Mucosa of gallbladder (tissue), 1 donor: ENCODE results near the gene UNC45A. TPM values are rescaled to one million over a fixed set of nuclear protein-coding genes. Genes with fewer than 3 reads are reported as not detected.

Experiments used
- DNase-seq: peaks from one replicate; pipeline ENCODE4 v3.0.0-alpha.2; 2020; ENCODE audit warnings: low spot score
- total RNA-seq: library from RNA; stranded (reverse); gene quantifications from one replicate; pipeline ENCODE4 v1.2.1, GENCODE V29; 2021
- donor health status: DM: no; HTN: no; CAD: no.

Gene UNC45A
- total RNA-seq, 1 donor from 2014 or later, result 117 TPM

- DNase-seq, result peak; percentile 29
Measured at GRCh38 chr15:90959894-90960293, 24.8 kb downstream of the UNC45A start.

GRCh38 chr15:90960298-90961091, 25.4 kb downstream of the UNC45A start:
- DNase-seq, result no peak

- no peak for DNase-seq
Measured at GRCh38 chr15:90962021-90962420, 26.9 kb downstream of the UNC45A start.

GRCh38 chr15:90966262-90966661, 31.2 kb downstream of the UNC45A start:
- DNase-seq, result no peak

- no peak for DNase-seq
Measured at GRCh38 chr15:90967206-90967605, 32.1 kb downstream of the UNC45A start.

- DNase-seq, result no peak
Measured at GRCh38 chr15:90968434-90968833, 33.3 kb downstream of the UNC45A start.

- DNase-seq, result no peak
Measured at GRCh38 chr15:90970274-90970673, 35.2 kb downstream of the UNC45A start.

GRCh38 chr15:90972133-90972532, 37.0 kb downstream of the UNC45A start:
- no peak for DNase-seq

- no peak for DNase-seq
Measured at GRCh38 chr15:90974216-90974615, 39.1 kb downstream of the UNC45A start.

GRCh38 chr15:90979582-90979981, 44.5 kb downstream of the UNC45A start:
- DNase-seq, result no peak

GRCh38 chr15:90981681-90982080, 46.6 kb downstream of the UNC45A start:
- no peak for DNase-seq

- no peak for DNase-seq
Measured at GRCh38 chr15:90982135-90982534, 47.0 kb downstream of the UNC45A start.

GRCh38 chr15:90986790-90987507, 51.9 kb downstream of the UNC45A start:
- no peak for DNase-seq

GRCh38 chr15:90987561-90988141, 52.6 kb downstream of the UNC45A start:
- no peak for DNase-seq

- no peak for DNase-seq
Measured at GRCh38 chr15:90988296-90988695, 53.2 kb downstream of the UNC45A start.

- no peak for DNase-seq
Measured at GRCh38 chr15:90989040-90989768, 54.1 kb downstream of the UNC45A start.

GRCh38 chr15:90990446-90990845, 55.4 kb downstream of the UNC45A start:
- DNase-seq, result no peak

GRCh38 chr15:90991587-90992285, 56.7 kb downstream of the UNC45A start:
- DNase-seq, result no peak

GRCh38 chr15:90994059-90994416, 59.0 kb downstream of the UNC45A start:
- DNase-seq, result no peak

- peak; percentile 98 for DNase-seq
Measured at GRCh38 chr15:90994417-90995311, 59.6 kb downstream of the UNC45A start, which contains the start of gene PRC1. TSS of gene PRC1 (minus strand) at chr15:90994535. CDS start at chr15:90994417, 118 bp downstream.
